Inferior parietal cortex (tissue), 1 donor: ENCODE measurements around the gene USH1G.
"Not testable (repeated sequence)": the region's sequence is repeated elsewhere in the genome, so short reads cannot be mapped to it uniquely, and the experiment has no call there.

Experiments used
- DNase-seq: peaks from one replicate; pipeline ENCODE4 v3.0.0-alpha.2; 2016; ENCODE audit errors: extremely low spot score

Gene USH1G

GRCh38 chr17:74930535-74931036 is 7.5 kb upstream of the USH1G start:
- no peak for DNase-seq

- no peak for DNase-seq
Observed at GRCh38 chr17:74928786-74929185, 5.7 kb upstream of the USH1G start.

GRCh38 chr17:74925242-74925641 is 2.2 kb upstream of the USH1G start:
- no peak for DNase-seq

GRCh38 chr17:74924250-74924948 is 1.3 kb upstream of the USH1G start, which contains the start of gene OTOP2:
OTOP2 (plus strand) TSS chr17:74924273; CDS start chr17:74924633, 360 bp downstream.
- DNase-seq, result no peak

GRCh38 chr17:74923538-74924249 is 639 bp upstream of the USH1G start:
- peak; percentile 32 for DNase-seq

GRCh38 chr17:74922172-74922571 is 883 bp downstream of the USH1G start:
- no peak for DNase-seq

GRCh38 chr17:74921769-74922168 is 1.3 kb downstream of the USH1G start:
- DNase-seq, result no peak

GRCh38 chr17:74921026-74921681 is 1.9 kb downstream of the USH1G start:
- no peak for DNase-seq

- no peak for DNase-seq
Observed at GRCh38 chr17:74920642-74921025, 2.4 kb downstream of the USH1G start.

- no peak for DNase-seq
Observed at GRCh38 chr17:74920306-74920620, 2.8 kb downstream of the USH1G start.

GRCh38 chr17:74919440-74920305 is 3.4 kb downstream of the USH1G start:
- no peak for DNase-seq

- DNase-seq, result no peak
Observed at GRCh38 chr17:74918906-74919305, 4.1 kb downstream of the USH1G start.

- DNase-seq, result no peak
Observed at GRCh38 chr17:74917430-74917829, 5.6 kb downstream of the USH1G start.

GRCh38 chr17:74916851-74917199 is 6.2 kb downstream of the USH1G start:
- DNase-seq, result no peak

- DNase-seq, result no peak
Observed at GRCh38 chr17:74916136-74916850, 6.8 kb downstream of the USH1G start.

GRCh38 chr17:74911423-74911822 is 11.6 kb downstream of the USH1G start:
- not testable (repeated sequence) for DNase-seq

GRCh38 chr17:74909097-74909496 is 14.0 kb downstream of the USH1G start:
- not testable (repeated sequence) for DNase-seq

- no peak for DNase-seq
Observed at GRCh38 chr17:74907012-74907411, 16.0 kb downstream of the USH1G start.

GRCh38 chr17:74906214-74906793 is 16.8 kb downstream of the USH1G start:
- not testable (repeated sequence) for DNase-seq

GRCh38 chr17:74904687-74905409 is 18.2 kb downstream of the USH1G start:
- DNase-seq, result no peak
